IMR-90 (cell line): ENCODE results near the gene DBT. TPM values are rescaled to one million over a fixed set of nuclear protein-coding genes. Genes with fewer than 3 reads are reported as not detected.
A peak's percentile ranks its signal among the peaks of the same experiment; 100 is the strongest.

Experiments
- ATAC-seq: fragments of 200-7000 bp; cut with Tn5 transposase; 2 replicates; pipeline ENCODE4 v1.9.1; 2020; ENCODE audit warnings: low read depth, mild to moderate bottlenecking, moderate library complexity
- BruUV-seq: library from RNA; stranded (reverse); fragments of 400-500 nt; replicated peaks from 2 replicates; lab custom pipeline; 2021; lab: Mats Ljungman, UMichigan
- CTCF ChIA-PET: fragments of 300-600 bp; formaldehyde crosslinking; extraction: SDS; loops from one replicate; lab custom pipeline; 2021; ENCODE audit warnings: antibody characterized with exemption; lab: Yijun Ruan, JAX
- POLR2A ChIA-PET: fragments of 300-600 bp; sonication (Branson Sonifier 250); formaldehyde crosslinking; loops from one replicate; lab custom pipeline; 2022; ENCODE audit warnings: antibody characterized with exemption; ENCODE audit not compliant: unreplicated experiment; lab: Charles Lee
- DNase-seq: peaks from one replicate; pipeline ENCODE4 v3.0.0; 2013
- H2AFZ ChIP-seq: replicated peaks from 2 replicates; pipeline ENCODE3; 2013; ENCODE audit warnings: low read length, mild to moderate bottlenecking; ENCODE audit not compliant: poor library complexity
- H2AK5ac ChIP-seq: 2 replicates; pipeline ENCODE4 v1.6.1; 2013; ENCODE audit warnings: low read depth, low read length, inconsistent platforms
- H2AK9ac ChIP-seq: replicated peaks from 2 replicates; pipeline ENCODE3; 2013; ENCODE audit warnings: mild to moderate bottlenecking, low read depth, low read length, moderate library complexity; ENCODE audit not compliant: poor library complexity
- H2BK120ac ChIP-seq: 2 replicates; pipeline ENCODE4 v1.6.1; 2013; ENCODE audit warnings: low read depth, low read length, inconsistent platforms
- H2BK15ac ChIP-seq: 3 replicates; pipeline ENCODE4 v1.6.1; 2013; ENCODE audit warnings: low read depth, low read length, inconsistent platforms
- H2BK20ac ChIP-seq: 2 replicates; pipeline ENCODE4 v1.6.1; 2013; ENCODE audit warnings: low read depth, mild to moderate bottlenecking, inconsistent platforms, low read length, moderate library complexity
- H2BK5ac ChIP-seq: 2 replicates; pipeline ENCODE4 v1.6.1; 2013; ENCODE audit warnings: mild to moderate bottlenecking, low read depth, low read length, inconsistent platforms; ENCODE audit not compliant: poor library complexity, severe bottlenecking
- H3K14ac ChIP-seq: replicated peaks from 2 replicates; pipeline ENCODE4 v1.6.1; 2013; ENCODE audit warnings: low read depth, low read length, inconsistent platforms
- H3K18ac ChIP-seq: 2 replicates; pipeline ENCODE4 v1.6.1; 2013; ENCODE audit warnings: low read depth, low read length, control low read depth
- H3K23ac ChIP-seq: 2 replicates; pipeline ENCODE4 v1.6.1; 2013; ENCODE audit warnings: low read depth, low read length, inconsistent platforms
- H3K27ac ChIP-seq: 2 replicates; pipeline ENCODE4 v1.5.1; 2013; ENCODE audit warnings: mild to moderate bottlenecking, control low read depth, low read length; ENCODE audit not compliant: insufficient read depth
- H3K27me3 ChIP-seq: 2 replicates; pipeline ENCODE4 v1.6.1; 2013; ENCODE audit warnings: low read length; ENCODE audit not compliant: control insufficient read depth, insufficient read depth
- H3K36me3 ChIP-seq: 2 replicates; pipeline ENCODE4 v1.6.1; 2013; ENCODE audit warnings: low read length, mixed read lengths; ENCODE audit not compliant: control insufficient read depth, insufficient read depth
- H3K4ac ChIP-seq: 2 replicates; pipeline ENCODE4 v1.6.1; 2013; ENCODE audit warnings: low read depth, low read length, inconsistent platforms
- H3K4me1 ChIP-seq: 2 replicates; pipeline ENCODE4 v1.6.1; 2013; ENCODE audit warnings: low read length, mixed read lengths; ENCODE audit not compliant: control insufficient read depth, insufficient read depth
- H3K4me2 ChIP-seq: 2 replicates; pipeline ENCODE4 v1.6.1; 2013; ENCODE audit warnings: low read depth, mild to moderate bottlenecking, control low read depth, low read length, moderate library complexity
- H3K4me3 ChIP-seq: 2 replicates; pipeline ENCODE4 v1.5.1; 2013; ENCODE audit warnings: low read depth, mild to moderate bottlenecking, control low read depth, low read length, moderate library complexity; ENCODE audit not compliant: insufficient read depth
- H3K56ac ChIP-seq: 2 replicates; pipeline ENCODE4 v1.6.1; 2013; ENCODE audit warnings: low read length, inconsistent platforms; ENCODE audit not compliant: insufficient read depth; ENCODE audit errors: extremely low read depth
- H3K79me1 ChIP-seq, 2 experiments: 2 replicates each; pipeline ENCODE4 v1.6.1; 2013; ENCODE audit warnings: low read length in 2 of 2, inconsistent platforms in 1 of 2, low read depth in 1 of 2
- H3K9ac ChIP-seq: 2 replicates; pipeline ENCODE4 v1.6.1; 2013; ENCODE audit warnings: low read depth, low read length, control low read depth
- H3K9me1 ChIP-seq: 2 replicates; pipeline ENCODE4 v1.6.1; 2013; ENCODE audit warnings: low read length, inconsistent platforms; ENCODE audit not compliant: insufficient read depth
- H3K9me3 ChIP-seq: 2 replicates; pipeline ENCODE4 v1.6.1; 2013; ENCODE audit warnings: low read length; ENCODE audit not compliant: control insufficient read depth, insufficient read depth
- H4K20me1 ChIP-seq: 2 replicates; pipeline ENCODE4 v1.6.1; 2013; ENCODE audit warnings: low read length, inconsistent platforms; ENCODE audit not compliant: insufficient read depth
- H4K5ac ChIP-seq: 2 replicates; pipeline ENCODE4 v1.6.1; 2013; ENCODE audit warnings: mild to moderate bottlenecking, low read depth, low read length, control low read depth
- H4K8ac ChIP-seq, 2 experiments: 2 replicates each; pipeline ENCODE4 v1.6.1; 2013; ENCODE audit warnings: low read depth in 2 of 2, low read length in 2 of 2, control low read depth in 1 of 2, inconsistent platforms in 1 of 2
- H4K91ac ChIP-seq: 2 replicates; pipeline ENCODE4 v1.6.1; 2013; ENCODE audit warnings: low read depth, low read length, inconsistent platforms; ENCODE audit not compliant: insufficient read depth
- BHLHE40 ChIP-seq: fragments of 150-350 bp; IDR thresholded peaks from 2 replicates; pipeline ENCODE4 v1.6.1; 2016; ENCODE audit warnings: mild to moderate bottlenecking, low read depth, low read length
- CEBPB ChIP-seq: IDR thresholded peaks from 2 replicates; pipeline ENCODE4 v1.6.1; 2012; ENCODE audit warnings: low read depth, low read length, improper control_type of control experiment
- FOS ChIP-seq: fragments of 150-350 bp; IDR thresholded peaks from 2 replicates; pipeline ENCODE4 v1.6.1; 2016; ENCODE audit warnings: low read depth, low read length
- RFX5 ChIP-seq: IDR thresholded peaks from 2 replicates; pipeline ENCODE4 v1.8.0; 2012; ENCODE audit warnings: low read depth, mild to moderate bottlenecking, low read length, moderate library complexity
- SMC3 ChIP-seq: fragments of 150-350 bp; IDR thresholded peaks from 2 replicates; pipeline ENCODE4 v1.6.1; 2016; ENCODE audit warnings: low read depth, mild to moderate bottlenecking, antibody characterized with exemption, low read length, moderate library complexity
- WGBS, 2 experiments: methylation state at CpG; one replicate each; pipeline versions ENCODE4 v1.1.5 to v1.1.7; 2013; ENCODE audit warnings: missing lambda C conversion rate in 2 of 2; ENCODE audit not compliant: insufficient read length in 1 of 2; ENCODE audit errors: extremely low coverage in 2 of 2; 5-methylcytosine and 5-hydroxymethylcytosine counted together
- dilution Hi-C: fragments of 300-500 bp; cut with HindIII; formaldehyde crosslinking; loops from one replicate; pipeline ENCODE4 v1.14.3; 2018; ENCODE audit warnings: low sequenced_read_pairs; ENCODE audit not compliant: unreplicated experiment
- in situ Hi-C: fragments of 300-500 bp; cut with MboI; formaldehyde crosslinking; loops from 3 replicates; pipeline ENCODE4 v1.14.3; 2019; ENCODE audit warnings: low sequenced_read_pairs, inconsistent platforms, mixed read lengths
- intact Hi-C: fragments of 100-400 bp; cut with micrococcal nuclease; formaldehyde crosslinking; loops from 2 replicates; pipeline ENCODE4 v1.10.0; 2022
- polyA plus RNA-seq, 3 experiments: library from polyadenylated mRNA; depleted of rRNA; stranded (reverse); fragments of >200 nt; gene quantifications; 2 replicates each; pipeline ENCODE4 v1.2.3, GENCODE V29; 2012; ENCODE audit warnings: low replicate concordance in 1 of 3
- total RNA-seq: library from RNA; depleted of rRNA; stranded (reverse); fragments of >200 nt; gene quantifications from 2 replicates; pipeline ENCODE4 v1.2.3, GENCODE V29; 2012

Gene DBT
- total and polyA plus RNA-seq, 2 of the 4 experiments (the other 2 are of a cell fraction): 3.4 to 3.8 TPM

GRCh38 chr1:100292711-100293110 lies 43.1 kb upstream of the DBT start:
- Histone ChIP-seq H3K36me3 (peaks cover 22% of the 10 kb centered on the region; the same call in 1 of the 2 replicates), H2BK20ac (no peak overlapping the region), H3K23ac (no peak overlapping the region), H3K18ac (no peak overlapping the region), H4K91ac (no peak overlapping the region), H3K27ac (no peak overlapping the region), H3K56ac (no peak overlapping the region), H3K4me3 (no peak overlapping the region), H3K9ac (no peak overlapping the region), H2BK120ac (no peak overlapping the region), H2BK15ac (no peak overlapping the region), H2AK5ac (no peak overlapping the region), H3K4ac (no peak overlapping the region), H3K79me1 (no peaks in the 10 kb centered on the region), H4K8ac (no peak overlapping the region), H4K5ac (no peak overlapping the region), H2BK5ac (no peak overlapping the region), H3K4me1 (no peaks in the 10 kb centered on the region), H3K4me2 (no peak overlapping the region), H2AK9ac (no peak overlapping the region), H3K14ac (no peak overlapping the region), H3K9me3 (no peaks in the 10 kb centered on the region), H3K27me3 (no peaks in the 10 kb centered on the region), H3K9me1 (no peaks in the 10 kb centered on the region), H4K20me1 (no peaks in the 10 kb centered on the region), H2AFZ (no peak overlapping the region)
- in situ Hi-C loops: no loop called here
- CTCF ChIA-PET: no interaction called here
- ATAC-seq (no peak), DNase-seq (peak; percentile 3)
- dilution Hi-C loops: no loop called here
- intact Hi-C loops: loop anchor here (5.0 kb wide), 1 partner anchor 165 kb away; no protein-coding TSS in a partner anchor
- TF ChIP-seq FOS: no peak
- no peak for TF ChIP-seq SMC3
- no peak for TF ChIP-seq RFX5
- TF ChIP-seq BHLHE40: no peak
- TF ChIP-seq CEBPB: no peak
- POLR2A ChIA-PET: no interaction called here
- no TSS peak for BruUV-seq
- no CpG with 5 or more reads among the region's 1 CpG for WGBS, 2 experiments
